K562 (cell line): Measurements from ENCODE around the gene ARHGAP23. TPM values are rescaled to one million over a fixed set of nuclear protein-coding genes. Genes with fewer than 3 reads are reported as not detected.

Experiments
- BRF1 ChIP-seq: IDR thresholded peaks from 3 replicates; pipeline ENCODE4 v1.6.1; 2011; ENCODE audit warnings: borderline replicate concordance, mild to moderate bottlenecking; ENCODE audit not compliant: insufficient read length; ENCODE audit errors: extremely low read depth
- CTBP1 ChIP-seq: fragments of 450-650 bp; IDR thresholded peaks from 2 replicates; pipeline ENCODE4 v1.6.1; 2016; ENCODE audit warnings: borderline replicate concordance
- ELF2 ChIP-seq: fragments of 250-450 bp; sonication (Bioruptor Pico); IDR thresholded peaks from 2 replicates; pipeline ENCODE4 v1.5.0; 2021; ENCODE audit warnings: mild to moderate bottlenecking
- RNF2 ChIP-seq: sonication (generic); IDR thresholded peaks from 2 replicates; pipeline ENCODE4 v1.6.1; 2016
- TSHZ1 ChIP-seq: fragments of 250-450 bp; sonication (Bioruptor Pico); IDR thresholded peaks from 2 replicates; pipeline ENCODE4 v1.4.0; 2020; ENCODE audit warnings: mild to moderate bottlenecking, moderate library complexity
- ZBTB8A ChIP-seq: fragments of 450-650 bp; IDR thresholded peaks from 2 replicates; pipeline ENCODE4 v1.6.1; 2018; ENCODE audit warnings: mild to moderate bottlenecking, moderate library complexity; ENCODE audit not compliant: partially characterized antibody
- ZNF584 ChIP-seq: fragments of 200-800 bp; sonication (Bioruptor generic); IDR thresholded peaks from 2 replicates; pipeline ENCODE4 v1.6.1; 2016; ENCODE audit warnings: low read depth, mild to moderate bottlenecking, missing genetic modification characterization, missing compliant biosample characterization
- ZSCAN29 ChIP-seq: fragments of 450-650 bp; IDR thresholded peaks from 2 replicates; pipeline ENCODE4 v1.6.1; 2017
- polyA plus RNA-seq, 8 experiments: library from polyadenylated mRNA; depleted of rRNA in 4 of 8; stranded (reverse) in 5 of 8; unstranded in 3 of 8; fragments of >200 nt; fragmentation: Nextera tagmentation in 2 of 8; fragmentation: Illumina TruSeq in 1 of 8; extraction: Ambion mirVana in 2 of 8; extraction: Trizol in 1 of 8; gene quantifications; 2 replicates each; pipeline versions ENCODE4 v1.2.1 to v1.2.3, GENCODE V29; 2011 to 2014; ENCODE audit warnings: inconsistent platforms in 1 of 8, missing spikeins in 1 of 8
- total RNA-seq, 7 experiments: library from RNA; depleted of rRNA in 6 of 7; stranded (reverse); fragments of >200 nt in 6 of 7; fragmentation: Illumina TruSeq in 2 of 7; extraction: Trizol in 2 of 7; gene quantifications; 2 replicates each; pipeline versions ENCODE4 v1.2.1 to v1.2.3, GENCODE V29; 2011 to 2021; ENCODE audit warnings: low replicate concordance in 1 of 7

Gene ARHGAP23
- total and polyA plus RNA-seq, 9 of the 15 experiments (the other 6 are each of a cell fraction or from before 2014, with no cell fraction given): 0.01 to 2.7 (median 0.70) TPM

GRCh38 chr17:38455288-38455915 lies 27.1 kb downstream of the ARHGAP23 start (continued):
- no peak for TF ChIP-seq TSHZ1 (CRISPR knock-in tag)
- no peak for TF ChIP-seq ZNF584
- TF ChIP-seq CTBP1: no peak
- no peak for TF ChIP-seq ZSCAN29
- no peak for TF ChIP-seq RNF2
- no peak for TF ChIP-seq ZBTB8A
- TF ChIP-seq BRF1: no peak
- no peak for TF ChIP-seq ELF2 (CRISPR knock-in tag)
